Natural killer cell (primary cell): Measurements from ENCODE around the gene CST9L. TPM values are rescaled to one million over a fixed set of nuclear protein-coding genes. Genes with fewer than 3 reads are reported as not detected.

Experiments used
- ATAC-seq, 3 donors: fragments of 150-1000 bp in 2 of 3; fragments of 200-7000 bp in 1 of 3; cut with Tn5 transposase; 1 replicate in 1 of 3; 2 replicates in 2 of 3; pipeline ENCODE4 v1.10.0; 2021; ENCODE audit warnings: mild to moderate bottlenecking in 2 of 3, moderate library complexity in 2 of 3
- DNase-seq, 2 donors: peaks; one replicate each; pipeline versions ENCODE4 v3.0.0 to v3.0.0-alpha.2; 2013 to 2021; ENCODE audit warnings: mixed read lengths in 1 of 2
- H3K27ac ChIP-seq: one replicate; pipeline ENCODE4 v1.5.1; 2013; ENCODE audit warnings: mild to moderate bottlenecking, low read length
- H3K27me3 ChIP-seq: one replicate; pipeline ENCODE4 v1.6.1; 2013; ENCODE audit warnings: low read length; ENCODE audit not compliant: control insufficient read depth, insufficient read depth
- H3K36me3 ChIP-seq: one replicate; pipeline ENCODE4 v1.6.1; 2013; ENCODE audit warnings: low read length; ENCODE audit not compliant: control insufficient read depth, insufficient read depth
- H3K4me1 ChIP-seq: one replicate; pipeline ENCODE4 v1.6.1; 2013; ENCODE audit warnings: low read length; ENCODE audit not compliant: control insufficient read depth, insufficient read depth
- H3K4me3 ChIP-seq: one replicate; pipeline ENCODE4 v1.5.1; 2013; ENCODE audit warnings: low read length
- H3K9me3 ChIP-seq: one replicate; pipeline ENCODE4 v1.6.1; 2013; ENCODE audit warnings: low read length; ENCODE audit not compliant: control insufficient read depth, insufficient read depth
- H3K27ac Mint-ChIP-seq, 2 donors: one replicate each; pipeline ENCODE4 v1.8.0; 2022; ENCODE audit warnings: mild to moderate bottlenecking in 2 of 2, mixed read lengths in 2 of 2, moderate library complexity in 1 of 2
- H3K27me3 Mint-ChIP-seq, 2 donors: one replicate each; pipeline ENCODE4 v1.8.0; 2022; ENCODE audit warnings: low read depth in 2 of 2, mixed read lengths in 2 of 2
- H3K36me3 Mint-ChIP-seq: one replicate; pipeline ENCODE4 v1.8.0; 2022; ENCODE audit warnings: mixed read lengths
- H3K4me1 Mint-ChIP-seq, 2 donors: one replicate each; pipeline ENCODE4 v1.8.0; 2022; ENCODE audit warnings: mixed read lengths in 2 of 2
- H3K4me3 Mint-ChIP-seq: one replicate; pipeline ENCODE4 v1.8.0; 2022; ENCODE audit warnings: mild to moderate bottlenecking, moderate library complexity, mixed read lengths
- H3K9me3 Mint-ChIP-seq, 2 donors: one replicate each; pipeline ENCODE4 v1.8.0; 2022; ENCODE audit warnings: mixed read lengths in 2 of 2
- CTCF ChIP-seq: fragments of 200-600 bp; IDR thresholded peaks from one replicate; pipeline ENCODE4 v1.8.0; 2022; ENCODE audit warnings: antibody characterized with exemption
- WGBS: methylation state at CpG from one replicate; pipeline ENCODE4 v1.1.7; 2013; ENCODE audit warnings: missing lambda C conversion rate; ENCODE audit not compliant: insufficient coverage; 5-methylcytosine and 5-hydroxymethylcytosine counted together
- intact Hi-C: fragments of 100-400 bp; cut with micrococcal nuclease; formaldehyde crosslinking; loops from one replicate; pipeline ENCODE4 v1.14.2; 2022
- total RNA-seq, 4 donors: library from RNA; stranded (reverse); fragments of 120-200 nt in 1 of 4; gene quantifications; one replicate each; pipeline versions ENCODE4 v1.2.3 to v1.2.4, GENCODE V29; 2013 to 2022

Gene CST9L
- total RNA-seq, 3 donors from 2014 or later (not counting 1 experiment from before 2014, with no cell fraction given) = not detected

GRCh38 chr20:23585808-23586734 is 17.8 kb upstream of the CST9L start:
- no peaks in the 10 kb centered on the region for H3K36me3 ChIP-seq
- H3K9me3 ChIP-seq = no peaks in the 10 kb centered on the region
- H3K4me1 Mint-ChIP-seq = peaks cover 6 to 8% of the 10 kb centered on the region in 2 donors
- H3K27ac Mint-ChIP-seq = no peak overlapping the region
- ATAC-seq (no peak), DNase-seq (no peak)
- intact Hi-C loops = no loop called here
- peaks cover 13 to 17% of the 10 kb centered on the region in 2 donors for H3K27me3 Mint-ChIP-seq
- H3K4me3 ChIP-seq = no peak overlapping the region
- no peaks in the 10 kb centered on the region for H3K9me3 Mint-ChIP-seq
- H3K27ac ChIP-seq = no peak overlapping the region
- 88% methylated on average over 5 of the region's 5 CpGs for WGBS
- H3K36me3 Mint-ChIP-seq = no peaks in the 10 kb centered on the region
- H3K4me1 ChIP-seq = peaks cover 4% of the 10 kb centered on the region
- TF ChIP-seq CTCF = no peak
- H3K4me3 Mint-ChIP-seq = no peak overlapping the region
- H3K27me3 ChIP-seq = peaks cover 3% of the 10 kb centered on the region

GRCh38 chr20:23585449-23585807 is 17.1 kb upstream of the CST9L start:
- intact Hi-C loops = no loop called here
- DNase-seq = no peak
- Mint-ChIP-seq H3K9me3 (no peaks in the 10 kb centered on the region), H3K4me3 (no peak overlapping the region), H3K27me3 (peaks cover 19 to 21% of the 10 kb centered on the region in 2 donors), H3K4me1 (peaks cover 6 to 8% of the 10 kb centered on the region in 2 donors), H3K27ac (no peak overlapping the region), H3K36me3 (no peaks in the 10 kb centered on the region)
- Histone ChIP-seq H3K4me1 (peaks cover 4% of the 10 kb centered on the region), H3K27me3 (peaks cover 3% of the 10 kb centered on the region), H3K27ac (no peak overlapping the region), H3K9me3 (no peaks in the 10 kb centered on the region), H3K36me3 (no peaks in the 10 kb centered on the region), H3K4me3 (no peak overlapping the region)
- no peak for TF ChIP-seq CTCF
- 72% methylated on average over 5 of the region's 5 CpGs for WGBS
- no peak for ATAC-seq

- TF ChIP-seq CTCF = no peak
- no peaks in the 10 kb centered on the region for H3K36me3 ChIP-seq
- no peak overlapping the region for H3K4me3 ChIP-seq
- H3K9me3 ChIP-seq = no peaks in the 10 kb centered on the region
- Mint-ChIP-seq H3K4me3 (no peak overlapping the region), H3K9me3 (no peaks in the 10 kb centered on the region), H3K27ac (no peak overlapping the region), H3K36me3 (no peaks in the 10 kb centered on the region), H3K27me3 (peaks cover 20 to 22% of the 10 kb centered on the region in 2 donors), H3K4me1 (peaks cover 6 to 8% of the 10 kb centered on the region in 2 donors)
- intact Hi-C loops = loop anchor here (5.0 kb wide), 1 partner anchor 42 kb away; no protein-coding TSS in a partner anchor
- H3K4me1 ChIP-seq = peaks cover 4% of the 10 kb centered on the region
- no peak overlapping the region for H3K27ac ChIP-seq
- WGBS = 62% methylated on average over 5 of the region's 5 CpGs
- ATAC-seq (no peak), DNase-seq (no peak)
- H3K27me3 ChIP-seq = peaks cover 3% of the 10 kb centered on the region
Observed at GRCh38 chr20:23584434-23585199, 16.3 kb upstream of the CST9L start.
